Natural killer cell (primary cell): Measurements from ENCODE around the gene KIF9. TPM values are rescaled to one million over a fixed set of nuclear protein-coding genes. Genes with fewer than 3 reads are reported as not detected.
"Not testable (repeated sequence)": the region's sequence is repeated elsewhere in the genome, so short reads cannot be mapped to it uniquely, and the experiment has no call there.

ENCODE experiments used
- ATAC-seq, 3 donors: fragments of 150-1000 bp in 2 of 3; fragments of 200-7000 bp in 1 of 3; cut with Tn5 transposase; 1 replicate in 1 of 3; 2 replicates in 2 of 3; pipeline ENCODE4 v1.10.0; 2021; ENCODE audit warnings: mild to moderate bottlenecking in 2 of 3, moderate library complexity in 2 of 3
- DNase-seq, 2 donors: peaks; one replicate each; pipeline versions ENCODE4 v3.0.0 to v3.0.0-alpha.2; 2013 to 2021; ENCODE audit warnings: mixed read lengths in 1 of 2
- H3K27ac ChIP-seq: one replicate; pipeline ENCODE4 v1.5.1; 2013; ENCODE audit warnings: mild to moderate bottlenecking, low read length
- H3K27me3 ChIP-seq: one replicate; pipeline ENCODE4 v1.6.1; 2013; ENCODE audit warnings: low read length; ENCODE audit not compliant: control insufficient read depth, insufficient read depth
- H3K36me3 ChIP-seq: one replicate; pipeline ENCODE4 v1.6.1; 2013; ENCODE audit warnings: low read length; ENCODE audit not compliant: control insufficient read depth, insufficient read depth
- H3K4me1 ChIP-seq: one replicate; pipeline ENCODE4 v1.6.1; 2013; ENCODE audit warnings: low read length; ENCODE audit not compliant: control insufficient read depth, insufficient read depth
- H3K4me3 ChIP-seq: one replicate; pipeline ENCODE4 v1.5.1; 2013; ENCODE audit warnings: low read length
- H3K9me3 ChIP-seq: one replicate; pipeline ENCODE4 v1.6.1; 2013; ENCODE audit warnings: low read length; ENCODE audit not compliant: control insufficient read depth, insufficient read depth
- H3K27ac Mint-ChIP-seq, 2 donors: one replicate each; pipeline ENCODE4 v1.8.0; 2022; ENCODE audit warnings: mild to moderate bottlenecking in 2 of 2, mixed read lengths in 2 of 2, moderate library complexity in 1 of 2
- H3K27me3 Mint-ChIP-seq, 2 donors: one replicate each; pipeline ENCODE4 v1.8.0; 2022; ENCODE audit warnings: low read depth in 2 of 2, mixed read lengths in 2 of 2
- H3K36me3 Mint-ChIP-seq: one replicate; pipeline ENCODE4 v1.8.0; 2022; ENCODE audit warnings: mixed read lengths
- H3K4me1 Mint-ChIP-seq, 2 donors: one replicate each; pipeline ENCODE4 v1.8.0; 2022; ENCODE audit warnings: mixed read lengths in 2 of 2
- H3K4me3 Mint-ChIP-seq: one replicate; pipeline ENCODE4 v1.8.0; 2022; ENCODE audit warnings: mild to moderate bottlenecking, moderate library complexity, mixed read lengths
- H3K9me3 Mint-ChIP-seq, 2 donors: one replicate each; pipeline ENCODE4 v1.8.0; 2022; ENCODE audit warnings: mixed read lengths in 2 of 2
- CTCF ChIP-seq: fragments of 200-600 bp; IDR thresholded peaks from one replicate; pipeline ENCODE4 v1.8.0; 2022; ENCODE audit warnings: antibody characterized with exemption
- WGBS: methylation state at CpG from one replicate; pipeline ENCODE4 v1.1.7; 2013; ENCODE audit warnings: missing lambda C conversion rate; ENCODE audit not compliant: insufficient coverage; 5-methylcytosine and 5-hydroxymethylcytosine counted together
- intact Hi-C: fragments of 100-400 bp; cut with micrococcal nuclease; formaldehyde crosslinking; loops from one replicate; pipeline ENCODE4 v1.14.2; 2022
- total RNA-seq, 4 donors: library from RNA; stranded (reverse); fragments of 120-200 nt in 1 of 4; gene quantifications; one replicate each; pipeline versions ENCODE4 v1.2.3 to v1.2.4, GENCODE V29; 2013 to 2022

KIF9 gene
- total RNA-seq, 3 donors from 2014 or later (not counting 1 experiment from before 2014, with no cell fraction given): 11.4 to 21.9 (median 21.4) TPM

- no peak for TF ChIP-seq CTCF
- Histone ChIP-seq H3K27me3 (no peaks in the 10 kb centered on the region), H3K4me1 (peaks cover 18% of the 10 kb centered on the region), H3K9me3 (no peaks in the 10 kb centered on the region), H3K4me3 (no peak overlapping the region), H3K36me3 (peaks cover 2% of the 10 kb centered on the region), H3K27ac (no peak overlapping the region)
- Mint-ChIP-seq H3K4me3 (no peak overlapping the region), H3K27ac (peak overlapping the region in 1 of 2 donors; percentile 85), H3K9me3 (no peaks in the 10 kb centered on the region), H3K27me3 (no peaks in the 10 kb centered on the region), H3K36me3 (no peaks in the 10 kb centered on the region), H3K4me1 (peaks cover 29 to 43% of the 10 kb centered on the region in 2 donors)
- DNase-seq (no peak), ATAC-seq (no peak)
- WGBS: 92% methylated on average over 2 of the region's 2 CpGs
- intact Hi-C loops: no loop called here
Observed at GRCh38 chr3:47295322-47295721, 12.7 kb upstream of the KIF9 start.

GRCh38 chr3:47294392-47294791, 11.8 kb upstream of the KIF9 start:
- peaks cover 32 to 47% of the 10 kb centered on the region in 2 donors for H3K4me1 Mint-ChIP-seq

GRCh38 chr3:47293822-47294221, 11.2 kb upstream of the KIF9 start:
- H3K36me3 ChIP-seq: peaks cover 5% of the 10 kb centered on the region
- no peaks in the 10 kb centered on the region for H3K9me3 Mint-ChIP-seq
- no peaks in the 10 kb centered on the region for H3K36me3 Mint-ChIP-seq
- no peak overlapping the region for H3K27ac ChIP-seq
- H3K27me3 ChIP-seq: no peaks in the 10 kb centered on the region
- H3K4me3 Mint-ChIP-seq: no peak overlapping the region
- no peak overlapping the region for H3K4me3 ChIP-seq
- ATAC-seq: no peak
- H3K9me3 ChIP-seq: no peaks in the 10 kb centered on the region
- peaks cover 18% of the 10 kb centered on the region for H3K4me1 ChIP-seq
- intact Hi-C loops: no loop called here
- DNase-seq: no peak
- TF ChIP-seq CTCF: no peak
- peaks cover 36 to 52% of the 10 kb centered on the region in 2 donors for H3K4me1 Mint-ChIP-seq
- H3K27me3 Mint-ChIP-seq: no peaks in the 10 kb centered on the region
- H3K27ac Mint-ChIP-seq: no peak overlapping the region
- 100% methylated on average over 1 of the region's 2 CpGs for WGBS

More at GRCh38 chr3:47294392-47294791, 11.8 kb upstream of the KIF9 start:
- Histone ChIP-seq H3K9me3 (no peaks in the 10 kb centered on the region), H3K4me3 (no peak overlapping the region), H3K36me3 (peaks cover 3% of the 10 kb centered on the region), H3K27ac (no peak overlapping the region), H3K4me1 (peaks cover 18% of the 10 kb centered on the region), H3K27me3 (no peaks in the 10 kb centered on the region)
- 97% methylated on average over 2 of the region's 3 CpGs for WGBS
- H3K27ac Mint-ChIP-seq: no peak overlapping the region
- intact Hi-C loops: no loop called here
- no peaks in the 10 kb centered on the region for H3K9me3 Mint-ChIP-seq
- no peaks in the 10 kb centered on the region for H3K36me3 Mint-ChIP-seq
- no peak for TF ChIP-seq CTCF
- DNase-seq: no peak
- no peak overlapping the region for H3K4me3 Mint-ChIP-seq
- no peaks in the 10 kb centered on the region for H3K27me3 Mint-ChIP-seq
- no peak for ATAC-seq

- H3K9me3 ChIP-seq, H3K27me3 ChIP-seq, H3K36me3 Mint-ChIP-seq, H3K4me3 ChIP-seq, H3K27me3 Mint-ChIP-seq, H3K9me3 Mint-ChIP-seq, intact Hi-C loops, DNase-seq, H3K4me3 Mint-ChIP-seq, H3K4me1 ChIP-seq, ATAC-seq, H3K27ac Mint-ChIP-seq: not testable (repeated sequence)
- peaks cover 25 to 46% of the 10 kb centered on the region in 2 donors for H3K4me1 Mint-ChIP-seq
- whole genome bisulfite sequencing: 80% methylated on average over 7 of the region's 9 CpGs
- H3K36me3 ChIP-seq: peaks cover 11% of the 10 kb centered on the region
- peak overlapping the region; percentile 41 for H3K27ac ChIP-seq
Observed at GRCh38 chr3:47291754-47292420, 9.3 kb upstream of the KIF9 start.
